ENCODE measurements around the gene TMBIM4.
A peak's percentile ranks its signal among the peaks of the same experiment; 100 is the strongest.

DNA sequence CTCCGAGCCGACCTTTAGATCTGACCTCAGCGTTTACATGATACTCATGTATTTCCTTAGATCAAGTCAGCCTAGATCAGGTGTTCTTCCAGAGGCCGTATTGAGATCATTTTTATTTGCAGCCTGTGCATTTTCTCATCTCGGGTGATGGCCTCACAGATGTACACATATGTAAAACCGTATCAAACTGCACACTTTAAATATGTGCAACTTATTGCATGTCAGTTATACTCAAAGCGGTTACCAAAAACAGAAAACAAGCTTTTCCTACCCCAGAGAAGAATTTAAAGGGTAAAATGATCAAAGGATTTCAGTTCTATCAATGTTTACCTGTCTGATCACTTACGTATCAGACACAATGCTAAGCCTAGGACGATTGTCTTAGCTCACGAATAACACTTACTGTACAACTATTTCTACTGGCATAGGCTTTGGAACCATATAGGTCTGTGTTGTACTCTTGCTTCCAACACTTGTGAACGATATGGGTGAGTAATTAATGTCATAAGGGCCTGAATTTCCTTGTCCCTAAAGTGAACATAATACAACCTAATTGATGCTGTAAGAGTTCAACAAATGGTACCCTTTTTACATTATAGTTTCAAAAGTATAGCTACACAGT, 38.6 kb downstream of the TMBIM4 start:
- TF ChIP-seq SIN3A (IDR thresholded peaks at IDR 0.05; ENCODE audit: borderline replicate concordance, low read depth, low read length) (0 out of 2 replicates have a peak, but pooled peaks have one; percentile 2), CTCF (IDR thresholded peaks at IDR 0.05) (no peak), ZBTB33 (IDR thresholded peaks at IDR 0.05; ENCODE audit: borderline replicate concordance, low read depth) (no peak), YY1 (IDR thresholded peaks at IDR 0.05; ENCODE audit: low read depth) (no peak), EP300 (IDR thresholded peaks at IDR 0.05; ENCODE audit: borderline replicate concordance in 1 of 2, low read depth in 1 of 2, low read length in 1 of 2) (no peak), MXI1 (IDR thresholded peaks at IDR 0.05; ENCODE audit: low read depth, low read length) (no peak)
